Liver (tissue), 9 donors: ENCODE data around the gene KRTAP5-2. TPM values are rescaled to one million over a fixed set of nuclear protein-coding genes. Genes with fewer than 3 reads are reported as not detected.
"Not testable (repeated sequence)": the region's sequence is repeated elsewhere in the genome, so short reads cannot be mapped to it uniquely, and the experiment has no call there.

Experiments used
- DNase-seq: peaks from one replicate; pipeline ENCODE4 v3.0.0-alpha.2; 2017; ENCODE audit warnings: low spot score
- H3K27ac ChIP-seq, 2 donors: one replicate each; pipeline ENCODE4 v1.7.0; 2013; ENCODE audit warnings: inconsistent platforms in 2 of 2, low read length in 2 of 2, control low read depth in 1 of 2, low read depth in 1 of 2, mild to moderate bottlenecking in 1 of 2
- H3K27me3 ChIP-seq, 4 donors: one replicate each; pipeline versions ENCODE4 v1.6.1 to v1.7.0; 2013; ENCODE audit warnings: low read length in 3 of 4, inconsistent platforms in 1 of 4, mild to moderate bottlenecking in 1 of 4, moderate library complexity in 1 of 4; ENCODE audit not compliant: control insufficient read depth in 4 of 4, insufficient read depth in 4 of 4
- H3K36me3 ChIP-seq, 4 donors: one replicate each; pipeline versions ENCODE4 v1.6.1 to v1.7.0; 2013; ENCODE audit warnings: low read length in 3 of 4, mild to moderate bottlenecking in 3 of 4, low read depth in 1 of 4, moderate library complexity in 1 of 4; ENCODE audit not compliant: control insufficient read depth in 4 of 4, insufficient read depth in 3 of 4
- H3K4me1 ChIP-seq, 4 donors: one replicate each; pipeline versions ENCODE4 v1.6.1 to v1.7.0; 2013; ENCODE audit warnings: low read length in 3 of 4, mild to moderate bottlenecking in 3 of 4, moderate library complexity in 1 of 4; ENCODE audit not compliant: control insufficient read depth in 4 of 4, insufficient read depth in 4 of 4
- H3K4me3 ChIP-seq, 3 donors: one replicate each; pipeline versions ENCODE4 v1.6.1 to v1.7.0; 2013; ENCODE audit warnings: low read length in 3 of 3, control low read depth in 1 of 3, low read depth in 1 of 3, mild to moderate bottlenecking in 1 of 3
- H3K9ac ChIP-seq, 2 donors: one replicate each; pipeline ENCODE4 v1.7.0; 2013; ENCODE audit warnings: low read length in 2 of 2, mild to moderate bottlenecking in 2 of 2, moderate library complexity in 2 of 2, control low read depth in 1 of 2, low read depth in 1 of 2
- H3K9me3 ChIP-seq, 4 donors: one replicate each; pipeline versions ENCODE4 v1.6.1 to v1.7.0; 2013; ENCODE audit warnings: low read length in 3 of 4; ENCODE audit not compliant: control insufficient read depth in 4 of 4
- EGR1 ChIP-seq, 2 donors: IDR thresholded peaks; 2 replicates each; pipeline ENCODE4 v1.6.1; 2016 to 2018; ENCODE audit warnings: antibody characterized with exemption in 2 of 2, low read depth in 2 of 2
- FOXA1 ChIP-seq: IDR thresholded peaks from 2 replicates; pipeline ENCODE4 v1.6.1; 2016; ENCODE audit warnings: antibody characterized with exemption
- FOXA2 ChIP-seq: IDR thresholded peaks from 2 replicates; pipeline ENCODE4 v1.6.1; 2016; ENCODE audit warnings: antibody characterized with exemption
- HNF4A ChIP-seq, 2 donors: conservative IDR thresholded peaks; 2 replicates each; pipeline ENCODE4 v1.6.1; 2016; ENCODE audit warnings: antibody characterized with exemption in 2 of 2, mild to moderate bottlenecking in 2 of 2
- HNF4G ChIP-seq: IDR thresholded peaks from 2 replicates; pipeline ENCODE4 v1.6.1; 2016; ENCODE audit warnings: antibody characterized with exemption
- JUND ChIP-seq, 2 donors: IDR thresholded peaks; 2 replicates each; pipeline ENCODE4 v1.6.1; 2016; ENCODE audit warnings: antibody characterized with exemption in 2 of 2
- RAD21 ChIP-seq, 2 donors: IDR thresholded peaks; 2 replicates each; pipeline ENCODE4 v1.6.1; 2016; ENCODE audit warnings: antibody characterized with exemption in 2 of 2, mild to moderate bottlenecking in 2 of 2
- RXRA ChIP-seq, 2 donors: IDR thresholded peaks; 2 replicates each; pipeline ENCODE4 v1.6.1; 2017 to 2018; ENCODE audit warnings: antibody characterized with exemption in 2 of 2, mild to moderate bottlenecking in 1 of 2
- SP1 ChIP-seq: IDR thresholded peaks from 2 replicates; pipeline ENCODE4 v1.6.1; 2018; ENCODE audit warnings: antibody characterized with exemption, mild to moderate bottlenecking
- TAF1 ChIP-seq: conservative IDR thresholded peaks from 2 replicates; pipeline ENCODE4 v1.6.1; 2016; ENCODE audit warnings: antibody characterized with exemption, mild to moderate bottlenecking
- YY1 ChIP-seq: IDR thresholded peaks from 2 replicates; pipeline ENCODE4 v1.6.1; 2016; ENCODE audit warnings: antibody characterized with exemption, mild to moderate bottlenecking
- WGBS: extraction: QIAGEN DNeasy Blood & Tissue Kit; methylation state at CpG from one replicate; pipeline ENCODE4 v1.1.7; 2013; 5-methylcytosine and 5-hydroxymethylcytosine counted together
- polyA plus RNA-seq, 2 donors: library from polyadenylated mRNA; stranded (reverse) in 1 of 2; unstranded in 1 of 2; fragments of 200-250 nt in 1 of 2; fragments of >200 nt in 1 of 2; fragmentation: Nextera tagmentation in 1 of 2; extraction: Ambion mirVana in 1 of 2; gene quantifications; one replicate each; pipeline versions ENCODE4 v1.2.1 to v1.2.3, GENCODE V29; 2013 to 2015
- total RNA-seq, 2 donors: library from RNA; depleted of rRNA; stranded (reverse); fragments of >200 nt; gene quantifications; one replicate each; pipeline ENCODE4 v1.2.3, GENCODE V29; 2014
- TF ChIP-seq, protein P1 (sequence below): IDR thresholded peaks from 2 replicates; pipeline ENCODE4 v1.6.1; 2016; ENCODE audit warnings: antibody characterized with exemption
- TF ChIP-seq, protein P2 (sequence below): fragments of 150-350 bp; IDR thresholded peaks from 2 replicates; pipeline ENCODE4 v1.5.1; 2017; ENCODE audit warnings: improper control_type of control experiment, low read depth, low read length; ENCODE audit not compliant: missing input control
- TF ChIP-seq, protein P3 (sequence below): IDR thresholded peaks from 2 replicates; pipeline ENCODE4 v1.6.1; 2016; ENCODE audit warnings: antibody characterized with exemption
- TF ChIP-seq, protein P4 (sequence below): IDR thresholded peaks from 2 replicates; pipeline ENCODE4 v1.6.1; 2016; ENCODE audit warnings: antibody characterized with exemption, mild to moderate bottlenecking
- TF ChIP-seq, protein P5 (sequence below): IDR thresholded peaks from 2 replicates; pipeline ENCODE4 v1.6.1; 2016; ENCODE audit warnings: antibody characterized with exemption
- donor health status: healthy.
- donor health status: healthy.
- donor health status: healthy.
- donor health status: healthy.
- donor health status: healthy.

KRTAP5-2 gene
- total and polyA plus RNA-seq, 4 donors: 0.08 TPM; not detected in 3

DNA sequence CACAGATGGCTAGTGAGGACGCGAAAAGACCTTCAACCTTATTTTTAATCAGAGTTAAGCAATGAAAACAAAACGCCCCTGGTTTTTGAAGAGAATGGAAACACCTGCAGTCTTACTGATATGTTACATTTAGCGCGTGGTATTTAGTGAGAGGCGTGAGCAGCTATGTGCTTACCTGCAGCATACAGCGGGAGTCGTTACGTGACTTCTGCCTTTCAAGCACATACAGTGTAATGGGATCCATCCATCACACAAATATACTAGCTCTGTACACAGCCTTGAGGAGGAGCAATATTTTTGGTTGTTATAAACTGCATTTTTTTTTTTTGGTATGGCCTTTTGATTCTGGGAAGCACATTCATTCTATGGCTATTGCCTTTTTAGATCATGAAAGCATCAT is 5.5 kb downstream of the KRTAP5-2 start:
- 81% methylated on average over 9 of the region's 9 CpGs for WGBS

DNA sequence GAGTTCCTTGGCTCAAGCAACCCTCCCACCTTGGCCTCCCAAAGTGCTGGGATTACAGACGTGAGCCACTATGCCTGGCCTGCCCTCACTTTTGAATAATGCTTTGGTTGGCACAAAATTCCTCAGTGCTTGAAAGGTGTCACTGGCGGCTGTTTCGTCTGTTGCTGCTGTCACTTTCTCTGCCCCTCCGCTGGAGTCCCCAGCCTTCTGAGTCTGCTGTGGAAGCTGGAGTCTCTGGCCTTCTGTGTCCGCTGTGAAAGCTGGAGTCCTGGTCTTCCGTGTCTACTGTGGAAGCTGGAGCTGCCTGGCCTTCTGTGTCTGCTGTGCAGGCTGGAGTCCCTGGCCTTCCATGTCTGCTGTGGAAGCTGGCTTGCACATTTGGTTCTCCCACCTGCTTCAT is 8.1 kb downstream of the KRTAP5-2 start:
- TF ChIP-seq, protein P1, sequence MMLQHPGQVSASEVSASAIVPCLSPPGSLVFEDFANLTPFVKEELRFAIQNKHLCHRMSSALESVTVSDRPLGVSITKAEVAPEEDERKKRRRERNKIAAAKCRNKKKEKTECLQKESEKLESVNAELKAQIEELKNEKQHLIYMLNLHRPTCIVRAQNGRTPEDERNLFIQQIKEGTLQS: no peak
- TF ChIP-seq HNF4G: no peak
- no peak for TF ChIP-seq RXRA (IDR thresholded peaks at IDR 0.05)
- TF ChIP-seq, protein P2, sequence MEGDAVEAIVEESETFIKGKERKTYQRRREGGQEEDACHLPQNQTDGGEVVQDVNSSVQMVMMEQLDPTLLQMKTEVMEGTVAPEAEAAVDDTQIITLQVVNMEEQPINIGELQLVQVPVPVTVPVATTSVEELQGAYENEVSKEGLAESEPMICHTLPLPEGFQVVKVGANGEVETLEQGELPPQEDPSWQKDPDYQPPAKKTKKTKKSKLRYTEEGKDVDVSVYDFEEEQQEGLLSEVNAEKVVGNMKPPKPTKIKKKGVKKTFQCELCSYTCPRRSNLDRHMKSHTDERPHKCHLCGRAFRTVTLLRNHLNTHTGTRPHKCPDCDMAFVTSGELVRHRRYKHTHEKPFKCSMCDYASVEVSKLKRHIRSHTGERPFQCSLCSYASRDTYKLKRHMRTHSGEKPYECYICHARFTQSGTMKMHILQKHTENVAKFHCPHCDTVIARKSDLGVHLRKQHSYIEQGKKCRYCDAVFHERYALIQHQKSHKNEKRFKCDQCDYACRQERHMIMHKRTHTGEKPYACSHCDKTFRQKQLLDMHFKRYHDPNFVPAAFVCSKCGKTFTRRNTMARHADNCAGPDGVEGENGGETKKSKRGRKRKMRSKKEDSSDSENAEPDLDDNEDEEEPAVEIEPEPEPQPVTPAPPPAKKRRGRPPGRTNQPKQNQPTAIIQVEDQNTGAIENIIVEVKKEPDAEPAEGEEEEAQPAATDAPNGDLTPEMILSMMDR: no peak
- TF ChIP-seq, protein P3, sequence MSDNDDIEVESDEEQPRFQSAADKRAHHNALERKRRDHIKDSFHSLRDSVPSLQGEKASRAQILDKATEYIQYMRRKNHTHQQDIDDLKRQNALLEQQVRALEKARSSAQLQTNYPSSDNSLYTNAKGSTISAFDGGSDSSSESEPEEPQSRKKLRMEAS: no peak
- TF ChIP-seq, protein P4, sequence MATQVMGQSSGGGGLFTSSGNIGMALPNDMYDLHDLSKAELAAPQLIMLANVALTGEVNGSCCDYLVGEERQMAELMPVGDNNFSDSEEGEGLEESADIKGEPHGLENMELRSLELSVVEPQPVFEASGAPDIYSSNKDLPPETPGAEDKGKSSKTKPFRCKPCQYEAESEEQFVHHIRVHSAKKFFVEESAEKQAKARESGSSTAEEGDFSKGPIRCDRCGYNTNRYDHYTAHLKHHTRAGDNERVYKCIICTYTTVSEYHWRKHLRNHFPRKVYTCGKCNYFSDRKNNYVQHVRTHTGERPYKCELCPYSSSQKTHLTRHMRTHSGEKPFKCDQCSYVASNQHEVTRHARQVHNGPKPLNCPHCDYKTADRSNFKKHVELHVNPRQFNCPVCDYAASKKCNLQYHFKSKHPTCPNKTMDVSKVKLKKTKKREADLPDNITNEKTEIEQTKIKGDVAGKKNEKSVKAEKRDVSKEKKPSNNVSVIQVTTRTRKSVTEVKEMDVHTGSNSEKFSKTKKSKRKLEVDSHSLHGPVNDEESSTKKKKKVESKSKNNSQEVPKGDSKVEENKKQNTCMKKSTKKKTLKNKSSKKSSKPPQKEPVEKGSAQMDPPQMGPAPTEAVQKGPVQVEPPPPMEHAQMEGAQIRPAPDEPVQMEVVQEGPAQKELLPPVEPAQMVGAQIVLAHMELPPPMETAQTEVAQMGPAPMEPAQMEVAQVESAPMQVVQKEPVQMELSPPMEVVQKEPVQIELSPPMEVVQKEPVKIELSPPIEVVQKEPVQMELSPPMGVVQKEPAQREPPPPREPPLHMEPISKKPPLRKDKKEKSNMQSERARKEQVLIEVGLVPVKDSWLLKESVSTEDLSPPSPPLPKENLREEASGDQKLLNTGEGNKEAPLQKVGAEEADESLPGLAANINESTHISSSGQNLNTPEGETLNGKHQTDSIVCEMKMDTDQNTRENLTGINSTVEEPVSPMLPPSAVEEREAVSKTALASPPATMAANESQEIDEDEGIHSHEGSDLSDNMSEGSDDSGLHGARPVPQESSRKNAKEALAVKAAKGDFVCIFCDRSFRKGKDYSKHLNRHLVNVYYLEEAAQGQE: no peak
- TF ChIP-seq, protein P5, sequence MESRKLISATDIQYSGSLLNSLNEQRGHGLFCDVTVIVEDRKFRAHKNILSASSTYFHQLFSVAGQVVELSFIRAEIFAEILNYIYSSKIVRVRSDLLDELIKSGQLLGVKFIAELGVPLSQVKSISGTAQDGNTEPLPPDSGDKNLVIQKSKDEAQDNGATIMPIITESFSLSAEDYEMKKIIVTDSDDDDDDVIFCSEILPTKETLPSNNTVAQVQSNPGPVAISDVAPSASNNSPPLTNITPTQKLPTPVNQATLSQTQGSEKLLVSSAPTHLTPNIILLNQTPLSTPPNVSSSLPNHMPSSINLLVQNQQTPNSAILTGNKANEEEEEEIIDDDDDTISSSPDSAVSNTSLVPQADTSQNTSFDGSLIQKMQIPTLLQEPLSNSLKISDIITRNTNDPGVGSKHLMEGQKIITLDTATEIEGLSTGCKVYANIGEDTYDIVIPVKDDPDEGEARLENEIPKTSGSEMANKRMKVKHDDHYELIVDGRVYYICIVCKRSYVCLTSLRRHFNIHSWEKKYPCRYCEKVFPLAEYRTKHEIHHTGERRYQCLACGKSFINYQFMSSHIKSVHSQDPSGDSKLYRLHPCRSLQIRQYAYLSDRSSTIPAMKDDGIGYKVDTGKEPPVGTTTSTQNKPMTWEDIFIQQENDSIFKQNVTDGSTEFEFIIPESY: no peak
- Histone ChIP-seq H3K4me3 (no peak overlapping the region), H3K9me3 (no peaks in the 10 kb centered on the region), H3K9ac (no peak overlapping the region), H3K27me3 (no peaks in the 10 kb centered on the region), H3K36me3 (no peaks in the 10 kb centered on the region), H3K4me1 (no peaks in the 10 kb centered on the region), H3K27ac (no peak overlapping the region)
- WGBS: 86% methylated on average over 6 of the region's 6 CpGs
- DNase-seq: no peak

More for the DNA sequence above, 5.5 kb downstream of the KRTAP5-2 start:
- no peak for DNase-seq
- TF ChIP-seq, protein P1: no peak
- TF ChIP-seq RAD21 (IDR thresholded peaks at IDR 0.05): no peak
- no peak for TF ChIP-seq JUND (IDR thresholded peaks at IDR 0.05)
- TF ChIP-seq, protein P3: no peak
- no peak for TF ChIP-seq YY1
- TF ChIP-seq FOXA2: no peak
- TF ChIP-seq EGR1 (IDR thresholded peaks at IDR 0.05; ENCODE audit: low read depth in 2 of 2): no peak
- TF ChIP-seq, protein P2: no peak
- TF ChIP-seq FOXA1: no peak
- no peak for TF ChIP-seq HNF4A (conservative IDR thresholded peaks at IDR 0.05)
- no peak for TF ChIP-seq SP1
- TF ChIP-seq TAF1: no peak
- Histone ChIP-seq H3K9me3 (no peaks in the 10 kb centered on the region), H3K27ac (no peak overlapping the region), H3K36me3 (no peaks in the 10 kb centered on the region), H3K27me3 (no peaks in the 10 kb centered on the region), H3K9ac (no peak overlapping the region), H3K4me3 (no peak overlapping the region), H3K4me1 (no peaks in the 10 kb centered on the region)

DNA sequence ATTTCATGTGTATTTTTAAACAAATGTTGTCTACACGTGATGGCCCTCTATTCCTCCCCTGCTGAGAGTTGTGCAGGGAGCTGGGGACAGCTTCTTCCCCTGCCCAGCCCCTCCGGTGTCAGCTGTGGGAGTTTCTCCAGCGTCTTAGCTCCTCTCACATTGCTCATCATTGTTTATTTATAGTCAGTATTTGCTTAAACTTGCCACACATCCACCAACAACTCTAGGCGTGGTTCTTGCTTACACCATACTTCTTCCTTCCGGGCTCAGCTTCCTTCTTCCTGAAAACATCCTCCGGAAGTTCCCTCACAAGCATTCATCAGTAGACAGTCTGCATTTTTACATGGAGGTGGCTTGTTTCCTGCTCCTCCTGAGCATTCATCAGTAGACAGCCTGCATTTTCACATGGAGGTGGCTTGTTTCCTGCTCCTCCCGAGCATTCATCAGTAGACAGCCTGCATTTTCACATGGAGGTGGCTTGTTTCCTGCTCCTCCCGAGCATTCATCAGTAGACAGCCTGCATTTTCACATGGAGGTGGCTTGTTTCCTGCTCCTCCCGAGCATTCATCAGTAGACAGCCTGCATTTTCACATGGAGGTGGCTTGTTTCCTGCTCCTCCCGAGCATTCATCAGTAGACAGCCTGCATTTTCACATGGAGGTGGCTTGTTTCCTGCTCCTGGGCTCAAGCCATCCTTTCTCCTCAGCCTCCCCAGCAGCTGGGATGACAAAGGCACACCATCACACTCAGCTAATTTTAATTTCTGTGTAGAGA is 8.7 kb downstream of the KRTAP5-2 start:
- WGBS: 29% methylated on average over 8 of the region's 10 CpGs
- H3K9ac ChIP-seq, H3K4me3 ChIP-seq, H3K27me3 ChIP-seq, H3K9me3 ChIP-seq, DNase-seq, H3K36me3 ChIP-seq, H3K4me1 ChIP-seq, H3K27ac ChIP-seq: not testable (repeated sequence)
